Measurements from ENCODE around the gene ABL1.

Gene ABL1

GRCh38 chr9:130898552-130898852 lies 63.4 kb downstream of the ABL1 start:
- Histone ChIP-seq H3K4me3 (IDR thresholded peaks at IDR 0.05; ENCODE audit: insufficient read depth, low read depth, low read length) (no peak overlapping the region), H3K36me3 (ENCODE audit: insufficient read depth) (no peaks in the 10 kb centered on the region), H3K27me3 (ENCODE audit: insufficient read depth, low read depth) (peaks cover 74% of the 10 kb centered on the region), H3K79me2 (ENCODE audit: insufficient read depth, low read depth) (no peaks in the 10 kb centered on the region), H4K20me1 (ENCODE audit: insufficient read depth) (no peaks in the 10 kb centered on the region), H2AFZ (ENCODE audit: low read depth) (no peak overlapping the region), H3K9ac (no peak overlapping the region), H3K4me1 (ENCODE audit: low read depth, poor library complexity, severe bottlenecking) (no peaks in the 10 kb centered on the region), H3K27ac (no peak overlapping the region), H3K4me2 (no peak overlapping the region)
- TF ChIP-seq, protein P1, sequence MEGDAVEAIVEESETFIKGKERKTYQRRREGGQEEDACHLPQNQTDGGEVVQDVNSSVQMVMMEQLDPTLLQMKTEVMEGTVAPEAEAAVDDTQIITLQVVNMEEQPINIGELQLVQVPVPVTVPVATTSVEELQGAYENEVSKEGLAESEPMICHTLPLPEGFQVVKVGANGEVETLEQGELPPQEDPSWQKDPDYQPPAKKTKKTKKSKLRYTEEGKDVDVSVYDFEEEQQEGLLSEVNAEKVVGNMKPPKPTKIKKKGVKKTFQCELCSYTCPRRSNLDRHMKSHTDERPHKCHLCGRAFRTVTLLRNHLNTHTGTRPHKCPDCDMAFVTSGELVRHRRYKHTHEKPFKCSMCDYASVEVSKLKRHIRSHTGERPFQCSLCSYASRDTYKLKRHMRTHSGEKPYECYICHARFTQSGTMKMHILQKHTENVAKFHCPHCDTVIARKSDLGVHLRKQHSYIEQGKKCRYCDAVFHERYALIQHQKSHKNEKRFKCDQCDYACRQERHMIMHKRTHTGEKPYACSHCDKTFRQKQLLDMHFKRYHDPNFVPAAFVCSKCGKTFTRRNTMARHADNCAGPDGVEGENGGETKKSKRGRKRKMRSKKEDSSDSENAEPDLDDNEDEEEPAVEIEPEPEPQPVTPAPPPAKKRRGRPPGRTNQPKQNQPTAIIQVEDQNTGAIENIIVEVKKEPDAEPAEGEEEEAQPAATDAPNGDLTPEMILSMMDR (conservative IDR thresholded peaks at IDR 0.05; ENCODE audit: low read depth, low read length): no peak

GRCh38 chr9:130899051-130899748 lies 64.1 kb downstream of the ABL1 start:
- Histone ChIP-seq H4K20me1 (ENCODE audit: insufficient read depth) (no peaks in the 10 kb centered on the region), H2AFZ (ENCODE audit: low read depth) (no peak overlapping the region), H3K9ac (no peak overlapping the region), H3K27me3 (ENCODE audit: insufficient read depth, low read depth) (peaks cover 80% of the 10 kb centered on the region), H3K79me2 (ENCODE audit: insufficient read depth, low read depth) (no peaks in the 10 kb centered on the region), H3K36me3 (ENCODE audit: insufficient read depth) (no peaks in the 10 kb centered on the region), H3K27ac (no peak overlapping the region), H3K4me3 (IDR thresholded peaks at IDR 0.05; ENCODE audit: insufficient read depth, low read depth, low read length) (no peak overlapping the region), H3K4me2 (no peak overlapping the region), H3K4me1 (ENCODE audit: low read depth, poor library complexity, severe bottlenecking) (no peaks in the 10 kb centered on the region)
- TF ChIP-seq, protein P1 (conservative IDR thresholded peaks at IDR 0.05; ENCODE audit: low read depth, low read length): no peak

- H2AFZ ChIP-seq (ENCODE audit: low read depth): no peak overlapping the region
- H4K20me1 ChIP-seq (ENCODE audit: insufficient read depth): no peaks in the 10 kb centered on the region
- no peaks in the 10 kb centered on the region for H3K79me2 ChIP-seq (ENCODE audit: insufficient read depth, low read depth)
- H3K4me1 ChIP-seq (ENCODE audit: low read depth, poor library complexity, severe bottlenecking): no peaks in the 10 kb centered on the region
- no peak overlapping the region for H3K4me3 ChIP-seq (IDR thresholded peaks at IDR 0.05; ENCODE audit: insufficient read depth, low read depth, low read length)
- no peaks in the 10 kb centered on the region for H3K36me3 ChIP-seq (ENCODE audit: insufficient read depth)
- no peak overlapping the region for H3K27ac ChIP-seq
- H3K4me2 ChIP-seq: no peak overlapping the region
- H3K9ac ChIP-seq: no peak overlapping the region
- TF ChIP-seq, protein P1 (conservative IDR thresholded peaks at IDR 0.05; ENCODE audit: low read depth, low read length): no peak
- H3K27me3 ChIP-seq (ENCODE audit: insufficient read depth, low read depth): peaks cover 92% of the 10 kb centered on the region
Observed at GRCh38 chr9:130900701-130901497, 65.8 kb downstream of the ABL1 start.

DNA sequence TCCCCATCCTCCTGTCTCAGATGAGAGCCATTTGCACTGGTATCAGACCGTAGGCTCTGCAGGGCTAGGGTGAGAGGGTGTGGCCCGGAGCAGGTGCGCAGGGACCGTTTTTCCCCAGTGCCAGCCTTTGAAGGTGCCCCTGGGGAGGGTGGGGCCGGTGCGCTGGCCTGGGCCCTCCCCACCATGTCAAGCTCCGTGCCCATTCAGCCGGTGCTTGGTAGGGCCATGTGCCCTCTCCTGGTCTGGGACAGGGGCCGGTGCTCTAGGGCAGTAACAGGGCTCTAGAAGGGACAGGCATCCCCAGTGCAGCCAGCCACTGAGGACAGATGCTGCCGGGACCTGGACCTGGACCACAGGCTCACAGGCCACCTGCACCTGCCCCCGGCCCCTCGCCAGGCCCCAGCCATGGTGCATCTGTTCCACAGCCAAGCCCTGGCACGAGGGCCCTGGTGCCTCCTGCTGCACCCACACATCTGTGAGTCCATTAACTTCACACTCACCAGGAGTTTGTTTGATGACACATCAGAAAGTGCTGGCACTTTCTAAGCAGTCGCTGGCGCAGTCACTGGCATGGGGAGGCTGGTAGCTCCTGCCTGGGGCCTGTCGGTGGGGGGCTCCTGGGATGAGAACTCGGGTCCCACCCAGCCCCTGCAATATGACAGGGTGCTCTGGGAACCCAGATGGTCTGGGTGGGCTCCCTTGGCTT lies 66.6 kb downstream of the ABL1 start:
- Histone ChIP-seq H2AFZ (ENCODE audit: low read depth) (no peak overlapping the region), H3K27ac (no peak overlapping the region), H3K4me3 (IDR thresholded peaks at IDR 0.05; ENCODE audit: insufficient read depth, low read depth, low read length) (no peak overlapping the region), H3K4me2 (no peak overlapping the region), H3K27me3 (ENCODE audit: insufficient read depth, low read depth) (peaks cover 92% of the 10 kb centered on the region), H3K79me2 (ENCODE audit: insufficient read depth, low read depth) (no peaks in the 10 kb centered on the region), H4K20me1 (ENCODE audit: insufficient read depth) (no peaks in the 10 kb centered on the region), H3K36me3 (ENCODE audit: insufficient read depth) (no peaks in the 10 kb centered on the region), H3K9ac (no peak overlapping the region), H3K4me1 (ENCODE audit: low read depth, poor library complexity, severe bottlenecking) (no peaks in the 10 kb centered on the region)
- TF ChIP-seq, protein P1 (conservative IDR thresholded peaks at IDR 0.05; ENCODE audit: low read depth, low read length): no peak
